GM11168 (cell line): ENCODE data around the gene TMEM266.

Experiments
- in situ Hi-C: fragments of 300-500 bp; cut with MboI; formaldehyde crosslinking; loops from one replicate; pipeline ENCODE4 v1.12.0; 2022; ENCODE audit warnings: low sequenced_read_pairs; ENCODE audit not compliant: unreplicated experiment

The TMEM266 gene

GRCh38 chr15:76176487-76177085 is 116.8 kb downstream of the TMEM266 start:
- in situ Hi-C loops: no loop called here

- in situ Hi-C loops: no loop called here
Measured at GRCh38 chr15:76177491-76178040, 117.8 kb downstream of the TMEM266 start.

DNA sequence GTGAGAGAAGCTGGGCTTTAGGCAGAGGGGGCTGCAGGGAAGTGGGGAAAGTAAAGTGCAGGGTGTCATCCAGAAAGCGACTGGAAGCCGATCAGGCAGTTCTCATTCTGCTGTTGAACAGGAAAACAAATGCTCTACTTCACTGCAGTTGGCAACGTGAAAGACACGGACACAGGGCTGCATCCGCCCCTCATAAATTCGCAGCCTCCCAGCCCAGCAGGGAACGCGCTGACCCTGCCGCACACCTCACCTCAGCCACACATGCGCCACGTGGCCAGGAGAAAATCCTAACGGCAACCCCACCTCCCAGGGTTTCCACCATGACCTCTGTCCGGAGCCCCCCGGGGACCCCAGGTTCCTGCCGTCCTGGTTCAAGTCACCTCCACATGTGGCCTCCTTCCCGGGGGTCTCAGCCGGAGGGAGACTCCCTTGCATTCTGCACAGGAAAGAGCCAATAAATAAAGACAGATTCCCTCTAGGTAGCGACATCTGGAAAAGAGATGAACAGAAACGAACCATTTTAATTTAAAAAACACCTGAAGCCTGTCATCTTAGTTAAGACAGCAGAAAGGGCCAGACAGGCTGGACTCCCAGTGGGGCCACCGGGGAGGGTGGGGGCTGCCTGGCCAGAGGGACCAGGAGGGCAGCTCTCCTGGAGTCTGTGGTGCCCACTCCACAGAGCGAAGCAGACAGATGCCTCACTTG is 118.7 kb downstream of the TMEM266 start:
- in situ Hi-C loops: no loop called here

DNA sequence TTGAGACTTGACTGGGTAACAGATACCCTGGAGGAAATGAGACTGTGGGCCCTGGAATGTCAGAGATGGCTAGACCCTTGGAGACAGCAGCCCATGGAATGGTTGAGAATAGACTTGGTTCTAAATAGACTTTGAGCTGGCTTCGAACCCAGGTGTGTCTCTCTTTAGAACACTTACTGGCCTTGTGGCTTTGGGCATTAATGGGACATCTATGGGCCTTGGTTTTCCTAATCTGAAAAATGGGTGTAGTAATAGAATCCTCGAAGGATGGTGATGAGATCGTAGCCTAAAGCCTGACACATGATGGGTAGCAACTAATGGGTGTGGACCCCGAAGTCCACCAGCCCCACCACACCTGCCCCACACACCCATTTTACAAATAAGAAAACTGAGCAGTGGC is 119.2 kb downstream of the TMEM266 start:
- in situ Hi-C loops: no loop called here

DNA sequence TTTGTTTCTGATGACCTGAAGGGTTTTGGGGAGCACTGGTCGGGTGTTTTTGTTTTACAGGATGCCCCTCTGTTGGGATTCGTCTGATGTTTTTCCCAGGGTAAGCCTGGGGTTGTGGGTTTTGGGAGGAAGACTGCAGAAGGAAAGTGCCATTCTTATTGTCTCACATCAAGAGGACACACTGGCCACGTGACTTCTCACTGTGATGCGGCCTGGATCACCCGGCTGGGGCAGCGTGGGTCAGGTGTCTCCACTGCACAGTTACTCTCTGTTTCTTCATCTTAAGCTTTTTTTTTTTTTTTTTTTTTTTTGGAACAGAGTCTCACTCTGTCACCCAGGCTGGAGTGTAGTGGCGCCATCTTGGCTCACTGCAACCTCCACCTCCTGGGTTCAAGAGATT is 120.5 kb downstream of the TMEM266 start:
- in situ Hi-C loops: no loop called here

- in situ Hi-C loops: no loop called here
Measured at GRCh38 chr15:76181705-76182107, 121.9 kb downstream of the TMEM266 start.

DNA sequence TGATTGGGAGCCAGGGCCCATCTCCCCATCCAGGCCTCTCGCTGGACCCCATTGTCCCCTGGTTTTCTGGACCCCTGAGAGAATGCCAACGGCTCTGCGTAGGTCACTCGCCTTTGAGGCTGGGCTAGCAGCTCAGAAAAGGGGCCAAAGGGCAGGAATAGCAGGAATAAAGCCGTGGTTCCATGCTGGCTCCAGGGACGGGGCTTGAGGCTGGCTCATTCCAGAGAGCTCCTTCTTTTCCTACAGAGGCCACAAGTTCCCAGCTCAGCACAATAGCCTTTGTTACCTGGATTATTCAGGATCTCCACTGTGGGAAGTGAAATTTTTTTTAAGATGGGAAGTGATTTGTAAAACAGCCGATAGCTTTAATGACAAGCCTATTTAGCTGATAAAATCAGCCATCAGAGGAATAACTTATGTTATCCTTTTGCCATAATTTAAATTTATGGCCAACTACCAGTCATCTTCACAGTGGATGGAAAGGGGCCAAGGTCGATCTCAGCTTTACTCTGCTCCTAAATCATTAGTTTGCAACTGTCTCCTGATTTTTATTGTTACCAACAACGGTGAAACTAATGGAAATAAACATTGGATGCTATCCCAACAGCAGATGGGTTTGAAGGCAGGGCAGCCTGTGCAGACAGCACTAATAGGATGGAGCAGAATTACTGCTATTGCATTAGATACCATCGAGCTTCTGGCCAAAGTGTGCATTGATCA is 124.3 kb downstream of the TMEM266 start:
- in situ Hi-C loops: no loop called here

- in situ Hi-C loops: no loop called here
Measured at GRCh38 chr15:76184650-76185035, 124.9 kb downstream of the TMEM266 start.

DNA sequence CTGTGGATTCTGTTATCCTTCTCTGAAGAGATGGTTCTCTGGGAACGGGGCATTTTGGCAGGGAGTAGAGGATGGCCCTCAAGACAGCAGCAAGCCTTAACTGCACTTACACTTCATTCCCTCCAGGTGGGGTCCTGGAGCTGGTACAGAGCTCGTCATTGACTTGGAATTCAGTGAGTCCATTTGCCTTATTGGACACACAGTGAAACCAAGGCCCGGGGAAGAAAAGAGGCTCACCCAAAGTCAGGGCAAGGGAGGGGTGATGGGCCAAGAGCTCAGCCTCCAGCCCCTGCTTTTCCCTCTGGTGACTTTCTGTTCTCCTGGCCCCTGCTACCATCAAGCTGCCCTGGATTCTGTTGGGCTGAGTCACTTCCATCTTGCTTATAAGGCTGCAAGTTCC is 125.9 kb downstream of the TMEM266 start:
- in situ Hi-C loops: no loop called here

- in situ Hi-C loops: no loop called here
Measured at GRCh38 chr15:76187163-76187562, 127.4 kb downstream of the TMEM266 start.

- in situ Hi-C loops: no loop called here
Measured at GRCh38 chr15:76189106-76189505, 129.3 kb downstream of the TMEM266 start.

DNA sequence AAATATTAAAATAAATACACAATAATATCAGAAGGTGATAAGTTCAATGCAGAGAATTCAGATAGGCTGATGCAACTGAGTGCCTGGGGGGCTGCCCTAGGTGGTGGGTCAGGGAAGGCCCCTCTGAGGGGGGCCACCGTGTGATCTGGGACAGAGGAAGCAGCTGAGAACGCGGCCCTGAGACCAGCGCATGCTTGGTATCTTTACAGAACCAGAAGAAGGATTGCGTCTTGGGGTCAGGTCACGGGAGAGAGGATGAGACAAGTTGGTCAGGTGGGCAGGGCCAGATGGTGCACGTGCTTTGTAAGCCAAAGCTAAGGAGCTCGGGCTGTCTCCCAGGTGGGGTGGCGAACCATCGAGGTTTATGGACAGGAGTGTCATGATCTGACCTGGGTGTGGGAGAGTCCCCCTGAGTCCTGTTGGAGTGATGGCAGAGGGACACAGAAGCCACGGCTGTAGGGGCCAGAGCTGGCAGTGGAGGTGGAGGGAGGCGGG is 130.3 kb downstream of the TMEM266 start:
- in situ Hi-C loops: no loop called here

- in situ Hi-C loops: no loop called here
Measured at GRCh38 chr15:76190751-76191538, 131.2 kb downstream of the TMEM266 start.

- in situ Hi-C loops: no loop called here
Measured at GRCh38 chr15:76191539-76192244, 131.9 kb downstream of the TMEM266 start.

- in situ Hi-C loops: no loop called here
Measured at GRCh38 chr15:76192715-76193114, 132.9 kb downstream of the TMEM266 start.

DNA sequence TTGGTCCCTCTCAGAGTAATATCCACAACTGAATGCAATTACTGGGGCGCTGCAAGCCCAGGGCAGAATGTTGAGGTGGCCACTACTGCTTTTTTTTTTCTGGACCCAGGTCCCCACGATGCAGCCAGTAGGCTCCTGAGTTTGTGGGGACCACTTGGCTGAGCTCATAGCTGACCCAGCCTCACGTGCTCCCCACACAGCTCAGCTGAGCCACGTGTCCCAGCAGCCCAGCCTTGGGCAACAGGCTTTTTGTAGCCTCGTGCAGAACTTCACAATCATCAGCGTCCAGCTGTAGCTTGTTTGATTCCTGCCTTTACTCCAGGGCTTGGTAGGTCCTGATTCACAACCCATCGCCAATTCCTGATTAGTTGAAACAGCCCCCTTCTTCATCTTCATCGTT is 134.1 kb downstream of the TMEM266 start:
- in situ Hi-C loops: no loop called here

DNA sequence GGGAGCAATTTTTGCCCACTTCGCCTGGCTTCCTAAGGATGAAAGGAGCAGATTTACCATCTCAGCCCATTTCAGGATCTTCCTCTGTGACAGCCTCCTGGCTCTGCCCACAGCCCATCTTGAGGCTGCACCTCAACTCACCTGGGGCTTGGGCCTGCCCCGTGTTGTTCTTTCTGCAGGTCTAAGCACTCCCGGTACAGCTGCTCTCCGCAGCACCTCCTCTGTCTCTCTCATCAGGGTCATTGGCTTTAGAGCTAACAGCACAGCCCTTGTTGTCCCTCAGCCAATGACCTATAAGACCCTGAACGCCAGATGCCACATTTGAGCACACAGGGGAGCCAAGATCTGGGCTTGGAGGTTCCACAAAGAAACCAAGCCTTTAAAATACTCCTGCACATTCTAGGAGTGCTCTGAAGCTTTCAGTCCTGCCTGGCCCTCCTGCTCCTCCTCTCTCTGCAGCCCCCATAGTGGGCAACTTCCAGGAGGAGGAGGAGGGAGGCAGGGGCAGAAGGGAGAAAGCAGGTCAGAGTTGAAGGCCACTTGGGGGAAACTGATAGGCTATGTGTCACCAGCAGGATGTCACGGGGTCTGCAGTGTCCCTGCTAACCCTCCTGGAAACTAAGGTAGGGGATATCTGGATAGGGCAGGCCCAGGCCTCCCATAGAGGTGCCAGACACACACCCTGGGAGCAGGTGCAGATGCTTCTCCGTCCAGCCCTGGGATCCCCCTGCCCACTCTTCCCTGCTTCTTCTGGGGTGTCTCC is 135.9 kb downstream of the TMEM266 start:
- in situ Hi-C loops: no loop called here

DNA sequence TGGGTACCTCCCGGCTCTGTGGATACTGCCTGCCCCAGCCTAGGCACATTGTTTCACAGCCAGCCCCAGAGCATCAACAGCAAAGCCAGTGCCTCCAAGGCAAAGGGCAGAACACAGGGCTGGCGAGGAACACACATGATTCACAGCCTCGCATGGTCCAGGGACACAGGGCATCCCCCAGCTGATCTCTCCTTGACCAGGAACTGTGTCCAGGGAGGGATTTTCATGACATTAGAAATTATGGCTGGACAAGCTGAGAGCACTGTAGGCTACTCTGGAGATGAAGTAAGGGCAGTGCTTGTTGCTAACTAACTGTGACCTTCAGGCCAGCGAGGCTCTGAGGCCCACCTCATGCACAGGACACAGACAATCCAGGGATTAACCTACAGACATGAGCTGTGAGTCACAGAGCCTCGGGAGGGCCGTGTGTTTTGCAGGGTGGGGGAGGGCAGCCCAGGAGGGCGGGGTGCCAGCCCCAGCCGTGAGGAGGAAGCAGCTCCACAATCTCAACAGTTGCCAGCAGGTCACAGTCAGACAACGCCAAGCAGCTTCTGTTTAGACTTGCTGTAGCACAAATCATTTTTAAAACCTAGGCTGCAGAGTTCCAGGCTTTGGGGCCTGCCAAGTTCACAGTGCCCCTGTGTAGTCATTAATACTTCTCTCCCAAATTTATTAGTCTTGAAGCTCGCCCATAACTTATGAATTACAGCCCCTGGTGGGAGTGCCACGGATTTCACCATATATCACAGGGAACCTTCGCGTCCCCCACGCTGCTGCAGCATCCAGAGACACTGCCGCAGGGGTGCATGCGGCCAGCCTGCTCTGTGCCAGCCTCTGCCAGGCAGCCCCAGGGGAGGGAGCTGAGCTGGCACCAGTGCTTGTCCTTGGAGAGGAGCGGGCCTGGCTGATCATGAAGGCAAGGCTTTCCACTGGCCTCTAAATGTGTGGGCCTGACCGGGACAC is 136.8 kb downstream of the TMEM266 start:
- in situ Hi-C loops: no loop called here
